ENCODE data around the gene B4GALT3.

Gene B4GALT3

DNA sequence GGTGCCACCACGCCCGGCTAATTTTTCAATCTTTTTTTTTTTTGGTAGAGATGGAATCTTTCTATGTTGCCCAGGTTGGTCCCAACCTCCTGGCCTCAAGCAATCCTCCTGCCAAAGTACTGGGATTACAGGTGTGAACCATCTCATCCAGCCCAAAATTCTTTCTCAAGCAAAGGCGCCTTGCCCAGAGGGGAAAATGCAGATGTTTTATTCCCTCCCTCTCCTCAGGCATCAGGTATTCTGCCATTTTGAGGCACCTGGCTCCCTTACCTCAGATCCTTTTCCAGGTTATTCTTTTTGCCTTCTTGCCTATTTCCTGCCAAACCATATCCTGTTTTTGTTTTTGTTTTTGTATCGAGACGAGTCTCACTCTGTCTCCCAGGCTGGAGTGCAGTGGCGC lies 11.1 kb upstream of the B4GALT3 start:
- no peak for DNase-seq (ENCODE audit: low read depth in 1 of 2, low spot score in 1 of 2)

DNA sequence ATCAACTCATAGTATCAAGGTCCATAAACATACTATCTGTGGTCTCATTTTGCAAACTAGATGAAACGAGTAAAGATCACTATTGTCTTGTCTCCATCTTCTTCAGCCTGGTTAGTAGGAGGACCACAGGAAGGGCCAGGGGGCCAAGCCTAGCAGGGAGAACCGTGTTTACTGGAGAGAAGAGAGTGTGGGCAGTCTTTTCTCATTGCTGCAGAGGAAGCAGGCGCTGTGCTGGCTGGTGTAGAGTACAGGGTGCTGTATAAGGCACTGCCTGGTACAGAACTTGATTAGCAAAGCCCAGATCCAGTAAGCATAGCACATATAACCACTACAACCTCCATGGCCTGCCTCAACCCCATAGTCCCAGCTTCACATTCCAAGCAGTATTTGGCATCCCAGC lies 10.0 kb upstream of the B4GALT3 start:
- no peak for DNase-seq (ENCODE audit: low read depth in 1 of 2, low spot score in 1 of 2)

DNA sequence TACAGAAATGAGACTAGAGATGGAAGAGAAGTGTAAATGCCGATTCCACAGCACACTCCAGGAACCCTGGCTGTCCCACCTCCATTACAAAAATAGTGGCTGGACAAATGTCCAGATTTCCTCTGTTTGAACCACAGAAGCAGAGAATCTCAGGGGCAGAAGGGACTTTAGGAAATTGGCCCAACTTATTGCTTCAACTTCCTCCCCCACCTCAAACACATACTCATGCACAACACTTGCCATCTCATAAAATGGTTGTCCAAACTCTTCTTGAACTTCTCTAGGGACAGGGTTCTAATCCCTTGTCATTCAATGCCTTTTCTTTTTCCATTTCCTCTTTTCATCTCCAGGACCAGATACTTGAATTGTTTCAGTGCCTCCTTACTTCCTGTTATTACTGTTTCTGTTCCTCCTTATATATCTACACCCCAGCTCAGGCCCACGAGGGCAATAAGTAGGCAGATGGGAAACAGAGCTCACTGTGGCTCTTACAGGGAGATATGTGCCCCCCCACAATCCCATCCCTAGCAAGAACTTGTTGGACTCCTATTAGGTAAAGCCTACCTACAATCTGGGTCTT lies 8.5 kb upstream of the B4GALT3 start:
- DNase-seq (ENCODE audit: low read depth in 1 of 2, low spot score in 1 of 2): no peak

DNA sequence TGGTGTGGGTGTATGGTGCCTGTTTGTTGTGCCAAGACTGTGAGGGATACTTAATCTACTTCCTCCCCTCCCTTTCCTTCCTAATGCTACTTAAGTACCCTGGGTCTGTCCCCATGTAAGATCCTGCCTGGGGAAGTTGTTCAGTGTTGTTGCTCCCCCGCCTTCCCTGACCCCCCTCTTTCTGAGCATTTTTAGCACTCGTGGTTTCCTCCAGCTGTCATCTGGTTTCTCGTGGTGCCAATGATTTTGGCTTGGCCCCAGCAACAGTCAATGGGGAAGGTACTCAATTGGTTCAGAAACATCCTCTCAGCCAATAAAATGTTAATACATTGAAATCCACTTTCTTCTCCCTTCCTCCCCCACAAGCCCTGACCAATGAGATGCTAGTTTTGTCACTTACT lies 8.0 kb upstream of the B4GALT3 start:
- peak; percentile 48 to 57 for DNase-seq (ENCODE audit: low read depth in 1 of 2, low spot score in 1 of 2)

DNA sequence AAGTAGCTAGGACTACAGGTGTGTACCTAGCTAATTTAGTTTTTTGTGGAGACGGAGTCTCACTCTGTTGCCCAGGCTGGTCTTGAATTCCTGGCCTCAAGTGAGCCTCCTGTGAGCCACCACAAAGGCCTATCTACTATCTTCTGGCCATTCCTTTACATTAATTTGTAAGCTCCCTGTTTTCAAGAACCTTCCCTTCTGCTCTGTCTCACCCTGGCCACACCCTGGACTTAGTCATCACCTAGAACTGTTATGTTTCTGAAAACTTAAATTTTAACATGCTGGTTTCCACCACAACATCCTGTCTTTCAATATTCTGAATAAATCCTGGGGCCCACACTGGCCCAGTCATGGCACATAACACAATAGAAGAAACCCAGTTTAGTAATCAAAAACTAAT lies 4.9 kb upstream of the B4GALT3 start:
- peak in 1 of 2 donors; percentile 32 for DNase-seq (ENCODE audit: low read depth in 1 of 2, low spot score in 1 of 2)

DNA sequence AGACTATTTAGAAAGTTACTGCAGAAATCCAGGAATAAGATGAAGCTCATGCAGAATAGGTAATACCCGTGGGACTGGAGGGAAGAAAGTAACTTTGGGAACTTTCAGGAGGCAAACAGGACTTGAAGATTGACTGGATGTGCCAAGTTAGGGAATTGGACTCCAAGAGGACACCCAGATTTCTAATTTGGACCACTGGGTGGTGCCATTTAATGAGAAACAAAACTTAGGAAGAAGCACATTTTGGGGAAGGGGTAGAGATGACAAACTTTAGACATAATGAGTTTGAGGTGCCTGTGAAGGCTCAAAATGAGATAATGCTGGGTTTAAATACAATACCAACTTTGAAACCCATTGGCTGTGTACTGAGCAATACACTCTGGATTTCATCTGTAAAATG lies 3.3 kb upstream of the B4GALT3 start:
- DNase-seq (ENCODE audit: low read depth in 1 of 2, low spot score in 1 of 2): no peak

DNA sequence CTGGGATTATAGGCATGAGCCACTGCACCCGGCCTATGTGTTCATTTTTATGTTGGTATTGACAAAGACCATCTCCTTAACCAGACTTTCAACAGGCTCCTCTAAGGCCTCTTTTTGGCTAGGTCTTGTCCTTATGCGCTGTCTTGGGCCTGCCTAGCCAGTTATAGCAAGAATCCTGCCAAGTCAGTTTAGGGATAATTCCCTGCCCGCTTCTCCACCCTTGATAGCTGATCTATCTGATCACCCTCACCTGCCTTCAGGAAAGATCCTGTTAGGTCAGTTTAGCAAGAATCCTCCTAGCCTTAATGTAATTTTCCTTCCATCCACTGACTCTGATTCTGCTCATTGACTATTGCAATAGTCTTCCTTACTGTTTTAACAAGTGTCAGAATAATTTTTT lies 2.4 kb upstream of the B4GALT3 start:
- DNase-seq (ENCODE audit: low read depth in 1 of 2, low spot score in 1 of 2): no peak

DNA sequence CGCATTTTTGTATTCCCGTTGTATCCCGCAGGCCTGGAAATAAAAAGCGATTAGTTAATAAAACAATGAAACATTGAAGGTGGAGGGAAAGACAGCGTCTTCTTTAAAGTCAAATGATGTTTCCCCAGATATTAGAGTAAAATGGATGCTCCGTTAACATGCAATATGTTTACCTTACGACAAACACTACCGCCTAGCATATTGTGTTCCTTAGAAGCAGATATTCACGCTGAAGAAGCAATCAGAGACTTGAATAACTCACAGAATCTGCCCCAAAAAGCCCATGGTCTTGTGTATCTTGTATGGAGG lies 583 bp upstream of the B4GALT3 start:
- DNase-seq (ENCODE audit: low read depth in 1 of 2, low spot score in 1 of 2): no peak

DNA sequence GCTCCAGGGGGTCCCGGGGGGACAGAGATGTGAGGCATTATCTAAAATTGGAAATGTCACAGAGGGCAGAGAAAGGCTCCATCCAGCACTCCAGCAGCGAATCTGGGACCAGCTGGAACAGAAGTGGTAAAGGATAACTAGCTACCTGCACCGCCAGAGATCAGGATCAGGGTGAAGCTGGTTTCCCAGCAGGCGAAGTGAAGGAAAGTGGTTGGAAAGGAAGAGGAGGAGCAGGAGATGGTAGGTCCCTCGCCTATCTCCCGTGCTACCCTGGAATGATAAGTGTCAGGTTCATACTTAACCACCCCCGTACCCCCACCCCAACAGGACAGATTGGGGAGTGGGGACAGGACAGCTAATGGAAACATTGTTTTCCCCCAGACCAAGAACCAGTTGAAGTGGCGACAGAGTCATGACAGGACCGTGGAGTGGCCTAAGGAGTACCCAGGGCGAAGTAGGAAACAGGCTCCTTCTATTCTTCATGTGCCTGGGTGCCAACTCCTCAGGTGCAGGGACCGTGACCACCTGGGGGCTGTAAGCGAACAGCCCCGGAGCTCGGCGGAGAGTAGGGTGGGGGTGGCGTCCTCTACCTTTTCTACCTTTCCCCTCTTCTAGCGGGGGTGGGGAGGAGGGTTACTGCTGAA lies 717 bp downstream of the B4GALT3 start:
- no peak for DNase-seq (ENCODE audit: low read depth in 1 of 2, low spot score in 1 of 2)

DNA sequence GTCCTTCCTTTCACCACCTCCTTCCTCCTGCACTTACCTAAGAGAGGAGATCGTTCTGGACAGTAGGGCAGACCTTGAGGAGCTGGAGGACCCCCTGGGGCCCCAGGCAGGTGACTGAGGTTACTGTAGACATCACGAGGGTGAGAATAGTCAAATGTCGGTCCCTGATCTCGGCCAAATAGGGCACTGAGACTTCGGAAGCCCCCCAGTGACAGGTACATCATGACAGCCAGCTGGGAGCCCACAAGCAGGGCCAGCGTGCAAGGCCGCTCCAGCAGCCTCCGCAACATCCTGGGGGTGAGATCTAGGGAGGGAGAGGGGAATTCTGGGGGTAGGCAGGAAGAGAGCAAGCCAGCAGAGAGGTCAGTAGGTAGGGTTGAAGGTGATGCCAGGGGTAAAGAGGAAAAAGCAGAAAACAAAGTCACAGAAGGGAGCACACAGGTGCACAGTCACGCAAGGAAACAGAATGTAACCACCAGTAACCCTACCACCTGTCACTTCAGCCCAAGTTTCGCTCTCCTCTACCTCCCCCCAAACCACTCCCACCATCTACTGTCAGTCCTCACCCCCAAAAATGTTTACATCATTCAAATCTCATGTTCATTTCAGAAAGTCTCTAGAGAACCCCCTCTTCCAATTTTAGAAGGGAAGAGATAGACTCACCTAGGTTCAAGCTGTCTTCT lies 1.4 kb downstream of the B4GALT3 start:
- DNase-seq (ENCODE audit: low read depth in 1 of 2, low spot score in 1 of 2): no peak

DNA sequence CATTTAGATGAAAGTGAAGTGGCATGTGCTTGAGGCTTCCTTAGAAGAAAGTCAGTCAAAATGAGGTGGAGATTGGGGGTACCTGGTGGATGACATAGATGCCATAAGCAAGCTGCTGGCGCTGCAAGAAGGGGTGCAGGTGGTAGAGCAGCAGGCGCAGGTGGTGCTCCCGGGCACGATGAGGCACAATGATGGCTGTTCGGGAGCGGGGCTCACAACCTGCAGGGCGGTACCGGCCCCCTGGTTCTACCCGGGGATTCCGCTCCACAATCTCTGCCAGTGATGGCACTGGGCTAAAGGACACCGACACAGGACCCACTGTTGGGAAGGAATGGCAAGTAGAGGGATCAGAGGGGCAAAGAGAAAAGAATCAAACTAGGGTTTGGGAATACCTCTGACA lies 2.4 kb downstream of the B4GALT3 start:
- DNase-seq (ENCODE audit: low read depth in 1 of 2, low spot score in 1 of 2): no peak

DNA sequence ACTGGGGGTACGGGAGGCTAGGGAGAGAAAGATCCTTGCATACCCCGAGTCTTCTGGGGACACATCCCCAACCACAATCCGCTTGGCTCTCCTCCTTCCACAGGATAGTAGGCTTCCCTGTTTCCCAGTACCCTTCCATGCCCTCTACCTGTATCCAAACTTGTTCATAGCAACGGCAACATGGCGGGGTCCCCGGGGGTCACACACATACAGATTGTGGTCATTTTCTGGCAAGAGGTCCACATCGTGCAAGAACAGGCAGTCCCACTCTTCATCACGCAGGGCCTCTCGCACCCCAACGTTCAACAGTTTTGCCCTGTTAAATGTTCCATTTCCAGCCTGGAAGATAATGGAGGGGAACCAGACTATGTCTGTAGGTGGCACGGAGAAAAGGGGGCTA lies 3.6 kb downstream of the B4GALT3 start:
- DNase-seq (ENCODE audit: low read depth in 1 of 2, low spot score in 1 of 2): no peak

DNA sequence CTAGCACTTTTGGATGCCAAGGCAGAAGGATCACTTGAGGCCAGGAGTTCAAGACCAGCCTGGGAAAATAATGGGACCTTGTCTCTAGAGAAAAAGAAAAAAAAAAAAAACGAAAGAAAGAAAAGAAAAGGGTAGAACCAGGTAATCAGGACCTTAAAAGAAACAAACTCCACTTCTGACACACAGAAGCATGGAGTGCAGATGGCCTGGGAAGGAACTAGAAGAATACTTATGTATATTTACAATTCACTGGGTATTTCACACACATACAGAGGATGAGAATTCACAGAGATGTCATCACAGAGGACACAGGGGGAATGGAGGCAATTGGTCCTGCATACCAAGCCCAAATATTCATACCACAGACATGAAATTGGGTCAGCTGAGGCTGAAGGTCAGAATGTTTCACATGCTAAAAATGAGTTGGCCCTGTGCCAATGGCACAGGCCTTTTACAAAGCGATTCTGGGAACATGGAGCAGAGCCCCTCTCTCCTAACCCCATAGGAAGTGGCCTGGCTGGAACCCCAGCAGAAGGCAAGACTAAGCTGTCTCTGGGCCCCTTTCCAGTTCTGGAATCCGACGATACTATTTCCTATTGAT lies 4.4 kb downstream of the B4GALT3 start:
- DNase-seq (ENCODE audit: low read depth in 1 of 2, low spot score in 1 of 2): no peak

DNA sequence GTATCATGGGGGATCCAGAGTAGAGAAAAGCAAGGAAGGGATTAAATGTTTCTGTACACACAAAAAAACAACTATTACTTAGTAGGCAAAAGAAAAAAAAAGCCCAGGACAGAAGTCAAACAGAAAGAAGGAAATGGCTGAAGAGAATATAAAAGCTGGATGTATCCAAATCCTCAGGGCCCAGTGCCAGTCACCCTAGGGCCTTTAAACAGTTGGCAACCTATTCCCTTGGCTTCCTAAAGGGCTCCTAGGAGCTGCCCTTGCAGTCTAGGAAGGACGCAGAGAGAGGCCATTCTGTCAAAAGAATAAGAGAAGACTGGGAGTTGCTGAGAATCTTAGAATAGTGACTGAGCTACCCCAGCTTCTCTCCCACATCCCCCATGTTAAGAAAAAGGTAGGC lies 5.0 kb downstream of the B4GALT3 start:
- no peak for DNase-seq (ENCODE audit: low read depth in 1 of 2, low spot score in 1 of 2)

DNA sequence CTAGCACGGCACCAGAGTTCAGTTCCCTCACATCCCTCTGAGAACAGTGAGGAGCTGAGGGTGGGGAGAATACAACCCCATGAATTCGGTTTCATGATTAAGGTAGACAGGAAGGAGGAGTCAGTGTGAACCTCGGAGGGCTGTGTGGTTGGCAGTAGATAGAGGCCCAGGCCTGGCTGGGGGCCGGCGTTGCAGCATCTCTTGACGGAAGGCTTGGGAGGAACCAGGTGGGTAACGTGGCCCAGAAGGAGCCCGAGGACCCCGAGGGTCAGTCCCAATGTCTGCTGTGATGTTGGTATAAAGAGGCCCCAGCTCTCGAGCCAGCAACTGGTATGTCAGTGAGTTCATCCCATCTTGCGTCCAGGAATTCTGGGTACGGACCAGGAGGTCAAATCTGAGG lies 5.6 kb downstream of the B4GALT3 start:
- DNase-seq (ENCODE audit: low read depth in 1 of 2, low spot score in 1 of 2): no peak

DNA sequence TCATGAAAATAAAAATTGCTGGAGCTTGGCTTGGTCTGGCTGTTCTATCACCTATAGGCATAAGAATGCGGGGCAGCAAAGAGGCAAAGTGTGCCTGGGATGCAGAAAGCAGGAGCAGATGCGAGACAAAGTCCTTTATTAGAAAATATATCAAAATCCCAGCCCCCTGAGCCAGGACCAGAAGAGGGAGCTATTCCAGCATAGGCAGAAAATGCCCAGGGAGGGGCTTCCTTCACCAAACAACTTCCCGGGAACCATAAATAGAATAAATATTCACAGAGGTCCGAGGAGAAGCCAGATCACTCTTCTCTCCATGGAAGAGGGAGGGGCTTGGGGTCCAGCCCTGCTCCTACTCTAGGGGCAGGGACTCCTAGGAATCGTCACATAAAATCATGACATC lies 6.1 kb downstream of the B4GALT3 start:
- DNase-seq (ENCODE audit: low read depth in 1 of 2, low spot score in 1 of 2): no peak

DNA sequence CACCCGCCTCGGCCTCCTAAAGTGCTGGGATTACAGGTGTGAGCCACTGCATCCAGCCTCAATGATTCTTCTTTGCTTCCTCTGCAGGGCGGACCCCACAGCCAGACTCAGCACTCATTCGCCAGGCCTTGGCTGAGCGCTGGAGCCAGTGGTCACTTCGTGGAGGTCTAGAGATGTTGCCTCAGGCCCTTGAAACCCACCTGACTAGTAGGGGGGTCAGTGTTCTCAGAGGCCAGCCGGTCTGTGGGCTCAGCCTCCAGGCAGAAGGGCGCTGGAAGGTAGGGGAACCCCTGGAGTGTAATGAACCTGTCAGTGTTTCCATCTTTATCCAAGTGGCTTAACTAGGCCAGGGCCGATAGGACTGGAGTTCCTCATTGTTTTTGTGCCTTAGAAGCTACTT lies 8.4 kb downstream of the B4GALT3 start:
- no peak for DNase-seq (ENCODE audit: low read depth in 1 of 2, low spot score in 1 of 2)

DNA sequence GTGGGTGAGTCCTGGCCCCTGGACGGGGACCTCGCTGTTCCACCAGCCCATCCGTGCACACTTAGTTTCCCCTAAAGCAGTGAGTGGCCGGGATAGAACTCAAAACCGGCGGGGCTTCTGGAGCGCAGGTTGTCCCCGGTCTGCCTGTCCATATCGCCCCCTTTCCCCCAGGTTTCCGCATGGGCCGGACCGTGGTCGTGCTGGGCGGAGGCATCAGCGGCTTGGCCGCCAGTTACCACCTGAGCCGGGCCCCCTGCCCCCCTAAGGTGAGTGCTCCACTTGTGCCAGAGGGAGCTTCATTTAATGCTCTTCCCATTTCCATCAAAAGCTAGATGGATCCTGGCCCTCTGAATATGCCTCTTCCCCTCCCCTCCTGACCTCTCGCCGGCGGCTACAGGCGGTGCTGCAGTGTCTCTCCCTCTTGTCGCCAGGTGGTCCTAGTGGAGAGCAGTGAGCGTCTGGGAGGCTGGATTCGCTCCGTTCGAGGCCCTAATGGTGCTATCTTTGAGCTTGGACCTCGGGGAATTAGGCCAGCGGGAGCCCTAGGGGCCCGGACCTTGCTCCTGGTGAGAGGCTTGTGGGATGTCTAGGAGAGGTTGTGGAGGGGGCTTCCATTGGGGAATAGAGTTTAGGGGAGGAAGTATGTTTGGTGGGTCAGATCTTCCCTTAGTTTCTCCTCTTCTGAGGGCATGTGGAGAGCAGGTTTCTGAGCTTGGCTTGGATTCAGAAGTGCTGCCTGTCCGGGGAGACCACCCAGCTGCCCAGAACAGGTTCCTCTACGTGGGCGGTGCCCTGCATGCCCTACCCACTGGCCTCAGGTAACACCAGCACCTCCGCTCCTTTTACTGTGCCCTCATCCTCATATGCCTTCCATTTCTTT lies 10.4 kb downstream of the B4GALT3 start:
- DNase-seq (ENCODE audit: low read depth in 1 of 2, low spot score in 1 of 2): no peak

DNA sequence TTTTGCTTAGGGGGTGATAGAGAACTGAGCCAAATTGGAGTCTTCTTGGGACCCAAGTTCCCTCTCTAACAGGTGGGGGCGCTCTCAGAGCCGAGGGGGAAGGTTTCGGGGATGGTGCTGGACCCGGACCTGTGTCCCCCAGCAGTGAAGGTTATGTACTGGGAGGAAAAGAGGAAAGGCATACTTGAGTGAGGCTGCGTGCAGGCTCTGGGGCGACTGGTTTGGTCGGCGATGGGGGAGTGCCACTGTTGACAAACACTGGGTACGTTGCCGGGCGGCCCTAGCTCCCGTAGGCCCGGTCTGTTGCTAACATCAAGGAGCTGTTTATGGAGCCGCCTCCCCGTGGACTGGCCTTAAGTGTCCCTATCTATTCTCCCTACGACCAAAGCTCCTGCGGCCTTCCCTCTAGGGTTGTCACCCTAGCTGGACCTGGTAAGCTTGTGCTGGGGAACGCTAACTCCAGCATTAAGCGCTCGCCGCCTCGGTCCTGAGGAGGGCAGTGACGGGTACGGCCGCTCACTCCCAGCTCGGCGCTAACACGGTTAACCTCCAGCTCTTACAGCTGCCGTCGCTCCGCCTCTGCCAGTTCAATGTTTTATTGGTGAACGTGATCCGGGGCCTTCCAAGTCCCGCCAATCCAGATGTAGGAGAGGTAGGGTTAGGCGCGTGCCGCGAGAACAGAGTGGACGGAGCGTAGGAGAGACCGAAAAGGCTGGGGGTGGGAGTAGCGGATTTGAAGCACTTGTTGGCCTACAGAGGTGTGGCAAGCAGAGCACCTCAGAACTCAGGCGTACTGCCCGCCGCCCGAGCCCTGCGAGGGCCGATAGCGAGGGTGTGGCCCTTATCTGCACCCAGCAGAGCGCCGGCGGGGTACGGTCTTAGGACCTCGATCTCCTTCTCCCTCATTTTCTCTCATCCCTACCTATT lies 11.3 kb downstream of the B4GALT3 start, which contains the start of gene PPOX:
PPOX (plus strand) TSS at position 685 of the 927 bp plus-strand sequence. CDS start 422 bp downstream, outside the sequence.
- DNase-seq (ENCODE audit: low read depth in 1 of 2, low spot score in 1 of 2): peak; percentile 84 to 85

DNA sequence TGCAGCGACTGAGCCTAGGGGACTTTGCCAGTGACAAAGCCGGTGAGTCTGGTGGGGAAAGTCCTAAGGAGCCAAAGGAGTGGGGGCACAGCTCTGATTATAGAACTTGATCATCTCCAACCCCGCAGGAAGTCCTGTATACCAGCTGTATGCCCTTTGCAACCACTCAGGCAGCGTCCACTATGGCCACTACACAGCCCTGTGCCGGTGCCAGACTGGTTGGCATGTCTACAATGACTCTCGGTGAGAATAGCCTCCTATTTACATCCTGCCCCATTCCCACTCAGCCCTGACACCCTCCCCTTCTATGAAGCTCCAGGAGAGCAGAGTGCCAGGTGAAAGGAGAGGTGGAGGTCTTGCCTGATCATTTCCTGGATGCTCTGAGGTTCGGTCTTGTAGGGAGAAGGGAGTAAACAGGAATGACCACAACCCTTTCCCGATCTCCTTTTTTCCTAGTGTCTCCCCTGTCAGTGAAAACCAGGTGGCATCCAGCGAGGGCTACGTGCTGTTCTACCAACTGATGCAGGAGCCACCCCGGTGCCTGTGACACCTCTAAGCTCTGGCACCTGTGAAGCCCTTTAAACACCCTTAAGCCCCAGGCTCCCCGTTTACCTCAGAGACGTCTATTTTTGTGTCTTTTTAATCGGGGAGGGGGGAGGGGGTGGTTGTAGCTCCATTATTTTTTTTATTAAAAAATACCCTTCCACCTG lies 12.3 kb downstream of the B4GALT3 start:
- DNase-seq (ENCODE audit: low read depth in 1 of 2, low spot score in 1 of 2): no peak
